Left renal pelvis (tissue), 4 donors: Measurements from ENCODE around the gene PPOX. TPM values are rescaled to one million over a fixed set of nuclear protein-coding genes. Genes with fewer than 3 reads are reported as not detected.

Experiments used
- DNase-seq, 4 donors: peaks; one replicate each; pipeline ENCODE4 v3.0.0-alpha.2; 2013; ENCODE audit warnings: low read depth in 4 of 4, low spot score in 3 of 4
- polyA plus RNA-seq, 4 donors: library from polyadenylated mRNA; unstranded; fragments of 120-200 nt; gene quantifications; one replicate each; pipeline ENCODE4 v1.2.1, GENCODE V29; 2013; ENCODE audit not compliant: insufficient read length in 4 of 4

The PPOX gene
- polyA plus RNA-seq, 4 donors: 31.9 to 63.1 (median 38.8) TPM

- DNase-seq: no peak
Observed at GRCh38 chr1:161196111-161196510, 29.9 kb downstream of the PPOX start.

GRCh38 chr1:161196521-161197451 is 30.6 kb downstream of the PPOX start:
- DNase-seq: no peak

GRCh38 chr1:161197560-161198193 is 31.5 kb downstream of the PPOX start:
- DNase-seq: no peak

- no peak for DNase-seq
Observed at GRCh38 chr1:161198194-161198896, 32.1 kb downstream of the PPOX start.

- DNase-seq: no peak
Observed at GRCh38 chr1:161198897-161199431, 32.7 kb downstream of the PPOX start, which contains the start of gene ADAMTS4. Gene ADAMTS4, minus strand, starts transcription at chr1:161199054. Its CDS starts 427 bp downstream, at chr1:161198627.

- no peak for DNase-seq
Observed at GRCh38 chr1:161199506-161200139, 33.4 kb downstream of the PPOX start.

GRCh38 chr1:161200421-161200991 is 34.3 kb downstream of the PPOX start:
- no peak for DNase-seq

GRCh38 chr1:161200992-161201835 is 35.0 kb downstream of the PPOX start:
- no peak for DNase-seq

- peak; percentile 97 to 99 (median 98) for DNase-seq
Observed at GRCh38 chr1:161201836-161202712, 35.8 kb downstream of the PPOX start, which contains the start of gene NDUFS2. Gene NDUFS2, plus strand, starts transcription at chr1:161202367. Its CDS starts 19 bp downstream, at chr1:161202386.

GRCh38 chr1:161206411-161207140 is 40.4 kb downstream of the PPOX start:
- no peak for DNase-seq

GRCh38 chr1:161207173-161207572 is 40.9 kb downstream of the PPOX start:
- no peak for DNase-seq

- DNase-seq: no peak
Observed at GRCh38 chr1:161209790-161210409, 43.7 kb downstream of the PPOX start.

- DNase-seq: no peak
Observed at GRCh38 chr1:161214369-161214768, 48.1 kb downstream of the PPOX start.

GRCh38 chr1:161215076-161215475 is 48.9 kb downstream of the PPOX start, which contains the start of gene FCER1G:
Gene FCER1G, plus strand, starts transcription at chr1:161215295. Its CDS starts 27 bp downstream, at chr1:161215322.
- no peak for DNase-seq

- no peak for DNase-seq
Observed at GRCh38 chr1:161216945-161217712, 50.9 kb downstream of the PPOX start.

GRCh38 chr1:161217831-161218230 is 51.6 kb downstream of the PPOX start:
- no peak for DNase-seq
